Mesenchymal stem cell (in vitro differentiated cells and primary cell): ENCODE results near the gene CDNF.
"Not testable (repeated sequence)": the region's sequence is repeated elsewhere in the genome, so short reads cannot be mapped to it uniquely, and the experiment has no call there.

ENCODE experiments used
- DNase-seq: peaks from one replicate; pipeline ENCODE4 v3.0.0-alpha.2; 2013
- H2AFZ ChIP-seq: one replicate; pipeline ENCODE4 v1.6.1; 2013; ENCODE audit warnings: low read depth, mild to moderate bottlenecking, control low read depth, inconsistent platforms, low read length, moderate library complexity
- H2AK5ac ChIP-seq: 2 replicates; pipeline ENCODE4 v1.6.1; 2013; ENCODE audit warnings: low read length, moderate library complexity, mild to moderate bottlenecking, inconsistent platforms; ENCODE audit not compliant: severe bottlenecking
- H2BK120ac ChIP-seq: one replicate; pipeline ENCODE4 v1.6.1; 2013; ENCODE audit warnings: low read depth, mild to moderate bottlenecking, inconsistent platforms, low read length, moderate library complexity
- H2BK12ac ChIP-seq, 2 experiments: one replicate each; pipeline ENCODE4 v1.6.1; 2013; ENCODE audit warnings: inconsistent platforms in 2 of 2, low read length in 2 of 2, mild to moderate bottlenecking in 2 of 2, moderate library complexity in 2 of 2, control low read depth in 1 of 2
- H2BK15ac ChIP-seq: one replicate; pipeline ENCODE4 v1.6.1; 2013; ENCODE audit warnings: mild to moderate bottlenecking, low read depth, inconsistent platforms; ENCODE audit not compliant: poor library complexity, severe bottlenecking
- H2BK5ac ChIP-seq: 2 replicates; pipeline ENCODE4 v1.6.1; 2013; ENCODE audit warnings: low read depth, mild to moderate bottlenecking, low read length, control low read depth, inconsistent platforms; ENCODE audit not compliant: poor library complexity, severe bottlenecking
- H3K14ac ChIP-seq, 2 experiments: one replicate each; pipeline ENCODE4 v1.6.1; 2013; ENCODE audit warnings: inconsistent platforms in 2 of 2, low read length in 2 of 2, control low read depth in 1 of 2, mild to moderate bottlenecking in 1 of 2, moderate library complexity in 1 of 2
- H3K18ac ChIP-seq, 2 experiments: one replicate each; pipeline ENCODE4 v1.6.1; 2013; ENCODE audit warnings: inconsistent platforms in 2 of 2, low read length in 2 of 2, control low read depth in 1 of 2, low read depth in 1 of 2, mild to moderate bottlenecking in 1 of 2
- H3K23ac ChIP-seq, 2 experiments: one replicate each; pipeline ENCODE4 v1.6.1; 2013; ENCODE audit warnings: inconsistent platforms in 2 of 2, low read length in 2 of 2, mild to moderate bottlenecking in 2 of 2, moderate library complexity in 2 of 2, control low read depth in 1 of 2
- H3K27ac ChIP-seq: 2 replicates; pipeline ENCODE4 v1.5.1; 2013; ENCODE audit warnings: mild to moderate bottlenecking, moderate library complexity, low read length, control low read depth, inconsistent platforms; ENCODE audit not compliant: poor library complexity, severe bottlenecking
- H3K27me3 ChIP-seq, 2 experiments: 2 replicates each; pipeline versions ENCODE4 v1.6.1 to v1.7.0; 2013; ENCODE audit warnings: low read length in 2 of 2, mild to moderate bottlenecking in 2 of 2, moderate library complexity in 2 of 2, control low read depth in 1 of 2, inconsistent platforms in 1 of 2; ENCODE audit not compliant: control insufficient read depth in 1 of 2, insufficient read depth in 1 of 2
- H3K36me3 ChIP-seq, 2 experiments: 2 replicates each; pipeline versions ENCODE4 v1.6.1 to v1.7.0; 2013; ENCODE audit warnings: low read length in 2 of 2, control low read depth in 1 of 2, inconsistent platforms in 1 of 2, low read depth in 1 of 2, mild to moderate bottlenecking in 1 of 2; ENCODE audit not compliant: insufficient read depth in 2 of 2, control insufficient read depth in 1 of 2
- H3K4ac ChIP-seq, 2 experiments: one replicate each; pipeline ENCODE4 v1.6.1; 2013; ENCODE audit warnings: inconsistent platforms in 2 of 2, low read length in 2 of 2, mild to moderate bottlenecking in 2 of 2, moderate library complexity in 2 of 2, control low read depth in 1 of 2, low read depth in 1 of 2
- H3K4me1 ChIP-seq: 2 replicates; pipeline ENCODE4 v1.6.1; 2013; ENCODE audit warnings: low read depth, low read length, control low read depth; ENCODE audit not compliant: control insufficient read depth, insufficient read depth
- H3K4me2 ChIP-seq: 2 replicates; pipeline ENCODE4 v1.6.1; 2013; ENCODE audit warnings: low read length, mild to moderate bottlenecking, inconsistent platforms; ENCODE audit not compliant: poor library complexity, severe bottlenecking
- H3K4me3 ChIP-seq, 2 experiments: 2 replicates each; pipeline versions ENCODE4 v1.5.1 to v1.7.0; 2013; ENCODE audit warnings: low read length in 2 of 2, mild to moderate bottlenecking in 2 of 2, control low read depth in 1 of 2, low read depth in 1 of 2; ENCODE audit not compliant: insufficient read depth in 1 of 2
- H3K79me1 ChIP-seq: replicated peaks from 2 replicates; pipeline ENCODE4 v1.6.1; 2013; ENCODE audit warnings: mild to moderate bottlenecking, control low read depth, low read length, inconsistent platforms; ENCODE audit not compliant: poor library complexity, severe bottlenecking
- H3K9ac ChIP-seq: 2 replicates; pipeline ENCODE4 v1.7.0; 2013; ENCODE audit warnings: mild to moderate bottlenecking, low read length, moderate library complexity
- H3K9me3 ChIP-seq: 2 replicates; pipeline ENCODE4 v1.7.0; 2013; ENCODE audit warnings: mild to moderate bottlenecking, low read length; ENCODE audit not compliant: control insufficient read depth
- H4K8ac ChIP-seq: one replicate; pipeline ENCODE4 v1.6.1; 2013; ENCODE audit warnings: inconsistent platforms, mild to moderate bottlenecking, low read length, moderate library complexity
- H4K91ac ChIP-seq: one replicate; pipeline ENCODE4 v1.6.1; 2013; ENCODE audit warnings: mild to moderate bottlenecking, low read length, inconsistent platforms
- WGBS: methylation state at CpG from one replicate; pipeline ENCODE4 v1.1.7; 2013; ENCODE audit warnings: mixed read lengths; 5-methylcytosine and 5-hydroxymethylcytosine counted together

The CDNF gene

DNA sequence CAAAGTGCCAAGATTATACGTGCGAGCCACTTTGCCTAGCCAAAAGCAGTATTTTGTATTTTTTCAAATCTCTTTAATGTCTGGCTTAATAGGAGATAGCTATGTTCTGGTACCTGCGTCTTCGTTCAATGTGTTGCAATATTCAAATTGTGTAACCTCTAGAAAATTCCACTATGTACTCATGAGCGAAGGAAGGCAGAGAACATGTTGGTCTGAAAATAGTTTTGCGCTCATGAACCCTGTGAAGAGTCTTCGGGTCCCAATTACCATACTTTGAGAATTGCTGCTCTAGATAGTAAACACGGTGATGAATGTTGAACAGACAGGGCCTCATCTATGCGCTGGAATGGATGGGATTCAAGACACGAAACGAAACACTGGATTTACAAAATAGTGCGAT lies 38.1 kb upstream of the CDNF start:
- Histone ChIP-seq H2BK120ac (no peak overlapping the region), H3K4ac (no peak overlapping the region), H3K9me3 (no peaks in the 10 kb centered on the region), H3K23ac (no peak overlapping the region), H4K91ac (no peak overlapping the region), H2AFZ (no peak overlapping the region), H2BK5ac (no peak overlapping the region), H3K18ac (no peak overlapping the region), H3K9ac (no peak overlapping the region), H2BK15ac (no peak overlapping the region), H3K36me3 (peaks cover 0 to 14% of the 10 kb centered on the region in 2 experiments), H3K27ac (no peak overlapping the region), H3K4me1 (peaks cover 7% of the 10 kb centered on the region), H4K8ac (no peak overlapping the region), H2AK5ac (no peak overlapping the region), H3K4me2 (no peak overlapping the region), H3K79me1 (peaks cover 22% of the 10 kb centered on the region), H3K4me3 (no peak overlapping the region), H2BK12ac (no peak overlapping the region), H3K14ac (no peak overlapping the region), H3K27me3 (no peaks in the 10 kb centered on the region)
- WGBS, result 98% methylated on average over 11 of the region's 12 CpGs
- DNase-seq, result no peak

DNA sequence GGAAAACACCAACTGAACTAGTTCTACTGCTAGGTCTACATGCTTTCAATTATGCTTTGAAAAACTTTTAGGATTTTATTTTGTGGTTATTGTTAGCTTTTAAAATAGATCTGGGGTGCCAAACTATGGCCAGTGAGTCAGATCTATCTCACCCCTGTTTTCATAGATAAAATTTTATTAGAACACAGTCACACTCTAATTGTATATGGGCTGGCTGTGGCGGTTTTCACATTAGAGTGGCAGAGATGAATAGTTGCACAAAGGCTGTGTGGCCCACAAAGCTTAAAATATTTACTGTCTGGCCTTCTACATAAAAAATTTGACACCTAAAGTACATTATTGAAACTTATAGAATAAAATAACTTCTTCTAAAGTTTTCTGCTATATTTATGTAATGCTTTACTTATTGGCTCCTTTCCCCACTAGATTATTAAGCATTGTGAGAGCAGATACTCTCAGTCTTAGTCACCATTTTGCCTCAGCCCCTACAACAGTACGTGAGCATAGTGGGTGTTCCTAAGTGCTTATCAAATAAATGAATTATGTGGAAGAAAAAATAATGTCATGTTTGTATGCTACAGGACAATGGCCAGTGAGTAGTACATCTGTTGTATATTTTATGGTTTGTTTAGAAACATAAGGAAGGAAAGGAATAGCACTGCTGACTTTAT lies 35.4 kb upstream of the CDNF start:
- no peak overlapping the region for H3K4me3 ChIP-seq
- peak; percentile 16 for DNase-seq
- no peaks in the 10 kb centered on the region for H3K27me3 ChIP-seq
- H3K9me3 ChIP-seq, result no peaks in the 10 kb centered on the region
- WGBS, result 29% methylated on average over 1 of the region's 2 CpGs
- no peak overlapping the region for H2BK15ac ChIP-seq
- H3K27ac ChIP-seq, result no peak overlapping the region
- peaks cover 7% of the 10 kb centered on the region for H3K4me1 ChIP-seq
- peaks cover 0 to 39% of the 10 kb centered on the region in 2 experiments for H3K36me3 ChIP-seq
- no peak overlapping the region for H3K23ac ChIP-seq
- H4K91ac ChIP-seq, result no peak overlapping the region
- H3K4me2 ChIP-seq, result no peak overlapping the region
- H3K18ac ChIP-seq, result no peak overlapping the region
- no peak overlapping the region for H2BK12ac ChIP-seq
- H2BK5ac ChIP-seq, result no peak overlapping the region
- H3K14ac ChIP-seq, result no peak overlapping the region
- no peak overlapping the region for H4K8ac ChIP-seq
- H2AFZ ChIP-seq, result no peak overlapping the region
- H3K4ac ChIP-seq, result no peak overlapping the region
- no peak overlapping the region for H2BK120ac ChIP-seq
- H2AK5ac ChIP-seq, result no peak overlapping the region
- H3K9ac ChIP-seq, result no peak overlapping the region
- H3K79me1 ChIP-seq, result peaks cover 19% of the 10 kb centered on the region

DNA sequence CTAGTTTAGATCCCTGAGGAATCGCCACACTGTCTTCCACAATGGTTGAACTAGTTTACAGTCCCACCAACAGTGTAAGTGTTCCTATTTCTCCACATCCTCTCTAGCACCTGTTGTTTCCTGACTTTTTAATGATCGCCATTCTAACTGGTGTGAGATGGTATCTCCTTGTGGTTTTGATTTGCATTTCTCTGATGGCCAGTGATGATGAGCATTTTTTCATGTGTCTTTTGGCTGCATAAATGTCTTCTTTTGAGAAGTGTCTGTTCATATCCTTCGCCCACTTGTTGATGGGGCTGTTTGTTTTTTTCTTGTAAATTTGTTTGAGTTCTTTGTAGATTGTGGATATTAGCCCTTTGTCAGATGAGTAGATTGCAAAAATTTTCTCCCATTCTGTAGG lies 27.0 kb upstream of the CDNF start:
- not testable (repeated sequence) for H2BK120ac ChIP-seq, H3K23ac ChIP-seq, H2BK5ac ChIP-seq, H3K4me3 ChIP-seq, H4K8ac ChIP-seq, H2AFZ ChIP-seq, H3K9ac ChIP-seq, DNase-seq, H2BK15ac ChIP-seq, H3K9me3 ChIP-seq, H3K27me3 ChIP-seq, H2AK5ac ChIP-seq, H3K79me1 ChIP-seq, H3K27ac ChIP-seq, H3K18ac ChIP-seq, H3K14ac ChIP-seq, H2BK12ac ChIP-seq, H3K4me2 ChIP-seq, H3K4me1 ChIP-seq, H4K91ac ChIP-seq, H3K4ac ChIP-seq
- no CpG with 5 or more reads among the region's 3 CpGs for WGBS
- peaks cover 8 to 71% of the 10 kb centered on the region in 2 experiments for H3K36me3 ChIP-seq

DNA sequence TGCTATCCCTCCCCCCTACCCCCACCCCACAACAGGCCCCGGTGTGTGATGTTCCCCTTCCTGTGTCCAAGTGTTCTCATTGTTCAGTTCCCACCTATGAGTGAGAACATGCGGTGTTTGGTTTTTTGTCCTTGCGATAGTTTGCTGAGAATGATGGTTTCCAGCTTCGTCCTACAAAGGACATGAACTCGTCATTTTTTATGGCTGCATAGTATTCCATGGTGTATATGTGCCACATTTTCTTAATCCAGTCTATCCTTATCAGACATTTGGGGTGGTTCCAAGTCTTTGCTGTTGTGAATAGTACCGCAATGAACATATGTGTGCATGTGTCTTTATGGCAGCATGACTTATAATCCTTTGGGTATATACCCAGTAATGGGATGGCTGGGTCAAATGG lies 26.6 kb upstream of the CDNF start:
- not testable (repeated sequence) for H3K4me1 ChIP-seq, H3K23ac ChIP-seq, H3K9me3 ChIP-seq, H3K14ac ChIP-seq, H4K8ac ChIP-seq, H2AK5ac ChIP-seq, H3K4me2 ChIP-seq, H2BK120ac ChIP-seq, H4K91ac ChIP-seq, H3K9ac ChIP-seq, H2AFZ ChIP-seq, DNase-seq, H2BK12ac ChIP-seq, H3K4ac ChIP-seq, H3K79me1 ChIP-seq, H2BK15ac ChIP-seq, H3K27me3 ChIP-seq, H3K27ac ChIP-seq, H2BK5ac ChIP-seq, H3K4me3 ChIP-seq, H3K18ac ChIP-seq
- 89% methylated on average over 4 of the region's 6 CpGs for WGBS
- H3K36me3 ChIP-seq, result peaks cover 8 to 67% of the 10 kb centered on the region in 2 experiments
